ENCODE measurements around the gene KIF26A. TPM values are rescaled to one million over a fixed set of nuclear protein-coding genes. Genes with fewer than 3 reads are reported as not detected.

Gene KIF26A
- total RNA-seq, 1 donor from 2014 or later, result 6.3 TPM

DNA sequence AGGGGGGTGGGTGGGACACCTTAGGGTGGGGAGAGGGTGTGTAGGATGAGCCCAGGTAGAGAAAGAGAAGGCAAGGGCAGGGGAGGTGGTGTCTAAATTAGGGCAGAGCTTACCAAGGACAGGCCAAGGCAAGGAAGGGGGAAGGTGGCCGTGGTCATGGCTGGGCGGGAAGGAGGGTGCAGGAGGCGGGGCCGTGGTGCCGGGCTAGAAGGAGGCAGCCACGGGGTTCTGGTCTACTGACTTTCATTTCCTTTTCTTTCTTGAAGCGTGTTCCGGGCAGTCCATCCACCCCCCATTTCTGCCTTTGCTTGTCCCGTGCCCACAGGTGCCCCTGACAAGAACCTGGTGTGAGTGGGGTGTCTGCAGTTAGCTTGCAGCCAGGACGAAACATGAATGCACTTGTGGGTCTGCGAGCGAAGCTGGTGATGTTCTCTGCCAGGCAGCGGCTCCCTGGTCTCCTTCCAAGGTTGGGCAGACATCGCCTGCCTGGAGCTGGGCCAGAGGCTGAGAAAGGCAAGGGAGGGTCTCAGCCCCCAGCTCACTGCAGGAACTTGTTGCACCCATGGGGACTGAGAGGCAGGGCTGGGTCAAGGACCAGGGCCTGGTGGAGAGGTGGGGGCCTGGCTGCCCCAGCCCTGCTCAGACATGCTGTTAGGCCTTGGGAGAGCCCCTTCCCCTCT lies 58.2 kb downstream of the KIF26A start:
- Histone ChIP-seq H3K4me3 (ENCODE audit: low read length in 3 of 3) (no peak overlapping the region), H3K4me1 (ENCODE audit: control insufficient read depth in 3 of 3, insufficient read depth in 3 of 3, low read length in 3 of 3) (no peaks in the 10 kb centered on the region), H3K27ac (ENCODE audit: low read depth, low read length) (no peak overlapping the region), H3K27me3 (ENCODE audit: control insufficient read depth in 3 of 3, insufficient read depth in 3 of 3, low read length in 3 of 3) (peaks cover 25 to 32% (median 29%) of the 10 kb centered on the region in 3 donors), H3K9ac (ENCODE audit: low read depth in 1 of 3, low read length in 3 of 3) (no peak overlapping the region), H3K36me3 (ENCODE audit: control insufficient read depth in 3 of 3, insufficient read depth in 3 of 3, low read length in 3 of 3) (no peaks in the 10 kb centered on the region), H3K9me3 (ENCODE audit: control insufficient read depth in 3 of 3, low read length in 3 of 3) (no peaks in the 10 kb centered on the region)

DNA sequence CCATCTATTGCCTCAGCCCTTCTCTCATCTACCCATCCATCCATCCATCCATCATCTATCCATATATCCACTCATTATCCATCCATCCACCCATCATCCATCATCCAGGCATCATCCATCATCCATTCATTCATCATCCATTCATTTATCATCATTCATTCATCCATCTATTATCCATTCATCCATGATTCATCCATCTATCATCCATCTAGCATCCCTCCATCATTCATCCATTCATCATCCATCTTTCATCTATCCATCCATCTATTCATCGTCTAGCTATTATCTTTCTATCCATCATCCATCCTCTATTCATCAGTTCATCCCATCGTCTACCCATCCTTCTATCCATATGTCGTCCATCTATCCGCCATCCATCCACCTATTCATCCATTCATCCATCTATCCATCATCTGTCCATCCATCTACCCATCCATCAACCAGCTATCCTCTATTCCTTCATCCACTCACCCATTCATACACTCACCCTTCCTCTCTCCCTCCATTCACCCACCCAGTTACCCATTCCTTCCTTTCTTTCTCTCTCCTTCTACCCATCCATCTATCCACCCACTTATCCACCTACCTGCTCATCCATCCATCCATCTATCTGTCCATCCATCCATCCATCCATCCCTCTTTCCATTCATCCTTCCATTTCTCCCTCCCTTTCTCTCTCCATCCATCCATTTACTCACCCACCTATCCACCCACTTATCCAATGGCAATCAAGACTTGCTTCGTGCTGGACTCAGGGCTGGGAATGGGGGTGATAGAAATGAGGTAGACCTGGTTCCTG lies 59.3 kb downstream of the KIF26A start:
- Histone ChIP-seq H3K36me3 (ENCODE audit: control insufficient read depth in 3 of 3, insufficient read depth in 3 of 3, low read length in 3 of 3) (no peaks in the 10 kb centered on the region), H3K27me3 (ENCODE audit: control insufficient read depth in 3 of 3, insufficient read depth in 3 of 3, low read length in 3 of 3) (peaks cover 33 to 39% (median 37%) of the 10 kb centered on the region in 3 donors), H3K4me3 (ENCODE audit: low read length in 3 of 3) (no peak overlapping the region), H3K27ac (ENCODE audit: low read depth, low read length) (no peak overlapping the region), H3K9ac (ENCODE audit: low read depth in 1 of 3, low read length in 3 of 3) (no peak overlapping the region), H3K9me3 (ENCODE audit: control insufficient read depth in 3 of 3, low read length in 3 of 3) (no peaks in the 10 kb centered on the region), H3K4me1 (ENCODE audit: control insufficient read depth in 3 of 3, insufficient read depth in 3 of 3, low read length in 3 of 3) (no peaks in the 10 kb centered on the region)

GRCh38 chr14:104199266-104199895 lies 61.0 kb downstream of the KIF26A start:
- Histone ChIP-seq H3K9me3 (ENCODE audit: control insufficient read depth in 3 of 3, low read length in 3 of 3) (no peaks in the 10 kb centered on the region), H3K4me1 (ENCODE audit: control insufficient read depth in 3 of 3, insufficient read depth in 3 of 3, low read length in 3 of 3) (no peaks in the 10 kb centered on the region), H3K27ac (ENCODE audit: low read depth, low read length) (no peak overlapping the region), H3K9ac (ENCODE audit: low read depth in 1 of 3, low read length in 3 of 3) (no peak overlapping the region), H3K4me3 (ENCODE audit: low read length in 3 of 3) (no peak overlapping the region), H3K36me3 (ENCODE audit: control insufficient read depth in 3 of 3, insufficient read depth in 3 of 3, low read length in 3 of 3) (no peaks in the 10 kb centered on the region), H3K27me3 (ENCODE audit: control insufficient read depth in 3 of 3, insufficient read depth in 3 of 3, low read length in 3 of 3) (peaks cover 41 to 46% (median 44%) of the 10 kb centered on the region in 3 donors)

DNA sequence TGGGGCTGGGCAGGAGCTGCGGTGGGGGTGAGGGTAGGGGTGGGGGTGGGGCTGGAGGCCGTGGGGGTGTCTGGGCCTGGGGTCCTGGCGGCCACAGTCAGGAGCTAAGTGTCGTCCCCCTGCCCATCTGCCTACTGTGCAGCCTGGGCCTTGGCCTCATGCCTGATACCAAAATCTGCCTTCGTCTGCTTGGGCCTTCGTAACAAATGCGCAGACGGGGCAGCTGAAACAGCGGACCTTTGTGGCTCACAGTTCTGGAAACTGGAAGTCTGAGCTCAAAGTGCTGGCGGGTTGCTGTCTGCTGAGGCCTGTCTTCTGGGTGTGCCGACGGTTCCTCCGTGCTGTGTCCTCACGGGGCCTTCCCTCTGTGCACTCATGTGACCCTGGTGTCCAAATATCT lies 61.7 kb downstream of the KIF26A start:
- H3K36me3 ChIP-seq (ENCODE audit: control insufficient read depth in 3 of 3, insufficient read depth in 3 of 3, low read length in 3 of 3), result no peaks in the 10 kb centered on the region
- no peak overlapping the region for H3K9ac ChIP-seq (ENCODE audit: low read depth in 1 of 3, low read length in 3 of 3)
- H3K27me3 ChIP-seq (ENCODE audit: control insufficient read depth in 3 of 3, insufficient read depth in 3 of 3, low read length in 3 of 3), result peaks cover 43 to 51% (median 44%) of the 10 kb centered on the region in 3 donors
- H3K9me3 ChIP-seq (ENCODE audit: control insufficient read depth in 3 of 3, low read length in 3 of 3), result no peaks in the 10 kb centered on the region
- H3K4me3 ChIP-seq (ENCODE audit: low read length in 3 of 3), result no peak overlapping the region
- H3K27ac ChIP-seq (ENCODE audit: low read depth, low read length), result no peak overlapping the region
- no peaks in the 10 kb centered on the region for H3K4me1 ChIP-seq (ENCODE audit: control insufficient read depth in 3 of 3, insufficient read depth in 3 of 3, low read length in 3 of 3)

GRCh38 chr14:104200591-104200990 lies 62.2 kb downstream of the KIF26A start:
- H3K9me3 ChIP-seq (ENCODE audit: control insufficient read depth in 3 of 3, low read length in 3 of 3), result no peaks in the 10 kb centered on the region
- peaks cover 41 to 47% (median 44%) of the 10 kb centered on the region in 3 donors for H3K27me3 ChIP-seq (ENCODE audit: control insufficient read depth in 3 of 3, insufficient read depth in 3 of 3, low read length in 3 of 3)
- no peaks in the 10 kb centered on the region for H3K4me1 ChIP-seq (ENCODE audit: control insufficient read depth in 3 of 3, insufficient read depth in 3 of 3, low read length in 3 of 3)
- H3K27ac ChIP-seq (ENCODE audit: low read depth, low read length), result no peak overlapping the region
- H3K4me3 ChIP-seq (ENCODE audit: low read length in 3 of 3), result no peak overlapping the region
- no peak overlapping the region for H3K9ac ChIP-seq (ENCODE audit: low read depth in 1 of 3, low read length in 3 of 3)
- H3K36me3 ChIP-seq (ENCODE audit: control insufficient read depth in 3 of 3, insufficient read depth in 3 of 3, low read length in 3 of 3), result no peaks in the 10 kb centered on the region

DNA sequence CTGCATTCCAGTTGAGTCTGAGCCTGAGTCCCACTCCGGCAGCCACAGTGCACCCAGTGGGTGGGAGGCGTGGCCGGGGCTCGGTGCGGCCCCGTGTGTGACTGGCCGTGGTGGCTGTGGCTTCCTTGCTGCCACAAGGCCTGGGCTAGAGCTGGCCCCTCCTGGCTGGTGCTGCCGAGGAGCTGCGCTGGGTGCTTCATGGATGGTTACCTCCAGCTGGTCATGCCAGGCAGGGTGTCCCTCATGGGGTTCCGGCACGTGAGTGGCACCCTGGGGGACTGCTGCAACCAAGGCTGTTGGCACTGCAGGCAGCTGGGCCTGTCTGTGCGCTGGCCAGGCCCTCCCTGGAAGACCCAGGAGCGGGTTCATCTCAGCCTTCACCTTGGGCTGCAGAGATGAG lies 62.7 kb downstream of the KIF26A start:
- no peak overlapping the region for H3K4me3 ChIP-seq (ENCODE audit: low read length in 3 of 3)
- no peaks in the 10 kb centered on the region for H3K9me3 ChIP-seq (ENCODE audit: control insufficient read depth in 3 of 3, low read length in 3 of 3)
- H3K4me1 ChIP-seq (ENCODE audit: control insufficient read depth in 3 of 3, insufficient read depth in 3 of 3, low read length in 3 of 3), result no peaks in the 10 kb centered on the region
- no peak overlapping the region for H3K9ac ChIP-seq (ENCODE audit: low read depth in 1 of 3, low read length in 3 of 3)
- no peak overlapping the region for H3K27ac ChIP-seq (ENCODE audit: low read depth, low read length)
- H3K36me3 ChIP-seq (ENCODE audit: control insufficient read depth in 3 of 3, insufficient read depth in 3 of 3, low read length in 3 of 3), result no peaks in the 10 kb centered on the region
- H3K27me3 ChIP-seq (ENCODE audit: control insufficient read depth in 3 of 3, insufficient read depth in 3 of 3, low read length in 3 of 3), result peaks cover 38 to 44% (median 44%) of the 10 kb centered on the region in 3 donors

DNA sequence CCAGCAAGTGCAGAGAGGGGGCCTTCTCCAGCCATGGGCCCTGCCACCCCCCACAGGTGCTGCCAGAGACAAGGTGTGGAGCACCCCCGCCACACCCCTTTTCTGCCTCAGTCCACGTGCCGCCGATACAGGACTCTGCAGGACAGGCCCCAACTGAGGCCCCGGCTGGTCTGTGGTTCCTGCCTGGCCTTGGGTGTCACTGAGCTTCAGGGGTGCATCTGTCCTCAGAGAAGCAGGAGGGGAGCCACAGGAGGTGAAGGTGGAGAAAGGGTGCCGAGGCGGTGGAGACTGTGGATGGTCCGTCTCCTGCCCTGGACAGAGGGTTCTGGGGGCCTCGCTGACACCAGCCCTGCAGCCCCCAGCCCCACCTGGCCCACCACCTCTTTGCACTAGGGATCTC lies 63.1 kb downstream of the KIF26A start:
- Histone ChIP-seq H3K36me3 (ENCODE audit: control insufficient read depth in 3 of 3, insufficient read depth in 3 of 3, low read length in 3 of 3) (no peaks in the 10 kb centered on the region), H3K4me1 (ENCODE audit: control insufficient read depth in 3 of 3, insufficient read depth in 3 of 3, low read length in 3 of 3) (no peaks in the 10 kb centered on the region), H3K4me3 (ENCODE audit: low read length in 3 of 3) (no peak overlapping the region), H3K9me3 (ENCODE audit: control insufficient read depth in 3 of 3, low read length in 3 of 3) (no peaks in the 10 kb centered on the region), H3K9ac (ENCODE audit: low read depth in 1 of 3, low read length in 3 of 3) (no peak overlapping the region), H3K27ac (ENCODE audit: low read depth, low read length) (no peak overlapping the region), H3K27me3 (ENCODE audit: control insufficient read depth in 3 of 3, insufficient read depth in 3 of 3, low read length in 3 of 3) (peaks cover 38 to 47% (median 44%) of the 10 kb centered on the region in 3 donors)

GRCh38 chr14:104202259-104203070 lies 64.1 kb downstream of the KIF26A start:
- no peaks in the 10 kb centered on the region for H3K9me3 ChIP-seq (ENCODE audit: control insufficient read depth in 3 of 3, low read length in 3 of 3)
- no peaks in the 10 kb centered on the region for H3K36me3 ChIP-seq (ENCODE audit: control insufficient read depth in 3 of 3, insufficient read depth in 3 of 3, low read length in 3 of 3)
- no peaks in the 10 kb centered on the region for H3K4me1 ChIP-seq (ENCODE audit: control insufficient read depth in 3 of 3, insufficient read depth in 3 of 3, low read length in 3 of 3)
- no peak overlapping the region for H3K9ac ChIP-seq (ENCODE audit: low read depth in 1 of 3, low read length in 3 of 3)
- no peak overlapping the region for H3K4me3 ChIP-seq (ENCODE audit: low read length in 3 of 3)
- peaks cover 30 to 44% (median 44%) of the 10 kb centered on the region in 3 donors for H3K27me3 ChIP-seq (ENCODE audit: control insufficient read depth in 3 of 3, insufficient read depth in 3 of 3, low read length in 3 of 3)
- no peak overlapping the region for H3K27ac ChIP-seq (ENCODE audit: low read depth, low read length)

DNA sequence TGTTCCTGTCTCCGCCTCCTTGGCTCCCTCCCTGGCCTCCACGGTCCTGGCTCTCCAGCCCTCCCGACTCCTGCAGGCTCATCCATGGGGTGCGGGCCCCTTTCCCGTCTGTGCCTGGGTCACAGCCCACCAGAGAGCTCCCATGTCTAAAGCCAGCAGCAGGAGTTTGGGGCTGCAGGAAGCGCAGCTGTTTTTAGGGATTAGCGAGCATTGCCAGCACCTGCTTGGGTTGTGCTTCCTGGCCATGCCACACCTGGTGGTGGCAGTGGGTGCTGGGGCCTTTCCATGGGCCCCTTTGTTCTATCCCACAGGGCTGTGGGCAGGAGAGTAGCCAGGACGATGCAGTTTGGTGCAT lies 64.7 kb downstream of the KIF26A start:
- H3K27me3 ChIP-seq (ENCODE audit: control insufficient read depth in 3 of 3, insufficient read depth in 3 of 3, low read length in 3 of 3), result peaks cover 27 to 40% (median 38%) of the 10 kb centered on the region in 3 donors
- H3K27ac ChIP-seq (ENCODE audit: low read depth, low read length), result no peak overlapping the region

More for the DNA sequence above, 64.7 kb downstream of the KIF26A start:
- Histone ChIP-seq H3K4me3 (ENCODE audit: low read length in 3 of 3) (no peak overlapping the region), H3K4me1 (ENCODE audit: control insufficient read depth in 3 of 3, insufficient read depth in 3 of 3, low read length in 3 of 3) (no peaks in the 10 kb centered on the region), H3K36me3 (ENCODE audit: control insufficient read depth in 3 of 3, insufficient read depth in 3 of 3, low read length in 3 of 3) (no peaks in the 10 kb centered on the region), H3K9ac (ENCODE audit: low read depth in 1 of 3, low read length in 3 of 3) (no peak overlapping the region), H3K9me3 (ENCODE audit: control insufficient read depth in 3 of 3, low read length in 3 of 3) (no peaks in the 10 kb centered on the region)
